Thymus (tissue), 11 donors: ENCODE measurements around the gene KCNJ4. TPM values are rescaled to one million over a fixed set of nuclear protein-coding genes. Genes with fewer than 3 reads are reported as not detected.
A peak's percentile ranks its signal among the peaks of the same experiment; 100 is the strongest.
"Not testable (repeated sequence)": the region's sequence is repeated elsewhere in the genome, so short reads cannot be mapped to it uniquely, and the experiment has no call there.

Experiments used
- DNase-seq, 9 donors: peaks; one replicate each; pipeline ENCODE4 v3.0.0-alpha.2; 2013; ENCODE audit warnings: low spot score in 9 of 9, low read depth in 6 of 9, missing footprints in 1 of 9
- H3K27ac ChIP-seq, 2 donors: one replicate each; pipeline ENCODE4 v1.5.1; 2013; ENCODE audit warnings: control low read depth in 1 of 2, low read depth in 1 of 2, low read length in 1 of 2, mild to moderate bottlenecking in 1 of 2, moderate library complexity in 1 of 2
- H3K27me3 ChIP-seq, 2 donors: one replicate each; pipeline ENCODE4 v1.5.1; 2013; ENCODE audit warnings: low read length in 1 of 2; ENCODE audit not compliant: control insufficient read depth in 2 of 2, insufficient read depth in 1 of 2
- H3K36me3 ChIP-seq, 2 donors: one replicate each; pipeline ENCODE4 v1.5.1; 2013; ENCODE audit warnings: low read length in 1 of 2, mild to moderate bottlenecking in 1 of 2, moderate library complexity in 1 of 2; ENCODE audit not compliant: control insufficient read depth in 2 of 2, insufficient read depth in 2 of 2
- H3K4me1 ChIP-seq, 2 donors: one replicate each; pipeline ENCODE4 v1.5.1; 2013; ENCODE audit warnings: low read length in 2 of 2; ENCODE audit not compliant: control insufficient read depth in 2 of 2, insufficient read depth in 2 of 2
- H3K4me3 ChIP-seq, 2 donors: one replicate each; pipeline ENCODE4 v1.5.1; 2013; ENCODE audit warnings: low read length in 2 of 2, control low read depth in 1 of 2, mild to moderate bottlenecking in 1 of 2
- H3K9me3 ChIP-seq, 2 donors: one replicate each; pipeline ENCODE4 v1.5.1; 2013; ENCODE audit warnings: low read length in 1 of 2, mild to moderate bottlenecking in 1 of 2; ENCODE audit not compliant: control insufficient read depth in 2 of 2, insufficient read depth in 1 of 2
- WGBS: extraction: QIAGEN DNeasy Blood & Tissue Kit; methylation state at CpG from one replicate; pipeline ENCODE4 v1.1.7; 2013; 5-methylcytosine and 5-hydroxymethylcytosine counted together
- polyA plus RNA-seq: library from polyadenylated mRNA; stranded (reverse); fragments of 200-250 nt; gene quantifications from one replicate; pipeline ENCODE4 v1.2.3, GENCODE V29; 2013
- total RNA-seq: library from RNA; stranded (reverse); fragments of 120-200 nt; gene quantifications from one replicate; pipeline ENCODE4 v1.2.4, GENCODE V29; 2013
- donor health status: healthy.

Gene KCNJ4
- total and polyA plus RNA-seq, 2 donors: 0.32 to 0.66 TPM

GRCh38 chr22:38402204-38402603, 52.8 kb downstream of the KCNJ4 start:
- Histone ChIP-seq H3K9me3 (no peaks in the 10 kb centered on the region), H3K27ac (no peak overlapping the region), H3K4me1 (peaks cover 0 to 6% of the 10 kb centered on the region in 2 donors), H3K27me3 (peaks cover 0 to 21% of the 10 kb centered on the region in 2 donors), H3K36me3 (no peaks in the 10 kb centered on the region), H3K4me3 (no peak overlapping the region)
- 98% methylated on average over 12 of the region's 12 CpGs for WGBS
- no peak for DNase-seq

- H3K36me3 ChIP-seq: no peaks in the 10 kb centered on the region
- no peak for DNase-seq
- H3K4me1 ChIP-seq: peaks cover 0 to 13% of the 10 kb centered on the region in 2 donors
- H3K9me3 ChIP-seq: no peaks in the 10 kb centered on the region
- H3K27me3 ChIP-seq: peaks cover 0 to 27% of the 10 kb centered on the region in 2 donors
- H3K4me3 ChIP-seq: no peak overlapping the region
- no peak overlapping the region for H3K27ac ChIP-seq
- 94% methylated on average over 9 of the region's 9 CpGs for WGBS
These were observed 53.5 kb downstream of the KCNJ4 start for GRCh38 chr22:38401336-38402084.

GRCh38 chr22:38400256-38400655, 54.7 kb downstream of the KCNJ4 start:
- not testable (repeated sequence) for DNase-seq, H3K9me3 ChIP-seq, H3K4me3 ChIP-seq, H3K36me3 ChIP-seq, H3K27ac ChIP-seq
- WGBS: 96% methylated on average over 1 of the region's 2 CpGs
- Histone ChIP-seq H3K4me1 (peaks cover 0 to 13% of the 10 kb centered on the region in 2 donors), H3K27me3 (peaks cover 0 to 27% of the 10 kb centered on the region in 2 donors)

GRCh38 chr22:38398609-38399461, 56.2 kb downstream of the KCNJ4 start:
- Histone ChIP-seq H3K27me3 (peaks cover 0 to 27% of the 10 kb centered on the region in 2 donors), H3K36me3 (no peaks in the 10 kb centered on the region), H3K4me1 (peaks cover 0 to 13% of the 10 kb centered on the region in 2 donors), H3K4me3 (peak overlapping the region; percentile 63 to 79), H3K27ac (peak overlapping the region; percentile 51 to 81), H3K9me3 (no peaks in the 10 kb centered on the region)
- under 1% methylated on average over 100 of the region's 102 CpGs for WGBS
- peak in 7 of 9 donors; percentile 37 to 86 (median 69) for DNase-seq

- Histone ChIP-seq H3K27ac (peak overlapping the region in 1 of 2 donors; percentile 31), H3K4me3 (peak overlapping the region; percentile 63 to 79), H3K27me3 (peaks cover 0 to 27% of the 10 kb centered on the region in 2 donors), H3K4me1 (peaks cover 0 to 13% of the 10 kb centered on the region in 2 donors)
- 1% methylated on average over 48 of the region's 48 CpGs for WGBS
- not testable (repeated sequence) for H3K36me3 ChIP-seq, H3K9me3 ChIP-seq
- DNase-seq: peak in 2 of 9 donors; percentile 26 to 56
These were observed 56.8 kb downstream of the KCNJ4 start for GRCh38 chr22:38398181-38398608.

- 3% methylated on average over 60 of the region's 60 CpGs for WGBS
- Histone ChIP-seq H3K9me3 (no peaks in the 10 kb centered on the region), H3K4me1 (peaks cover 0 to 13% of the 10 kb centered on the region in 2 donors), H3K27ac (peak overlapping the region; percentile 30 to 52), H3K4me3 (peak overlapping the region; percentile 63 to 79), H3K27me3 (peaks cover 0 to 25% of the 10 kb centered on the region in 2 donors), H3K36me3 (no peaks in the 10 kb centered on the region)
- peak in 1 of 9 donors; percentile 31 for DNase-seq
These were observed 57.6 kb downstream of the KCNJ4 start for GRCh38 chr22:38397189-38398085.

GRCh38 chr22:38396440-38397069, 58.4 kb downstream of the KCNJ4 start:
- H3K4me1 ChIP-seq: peaks cover 0 to 13% of the 10 kb centered on the region in 2 donors
- not testable (repeated sequence) for H3K36me3 ChIP-seq, H3K4me3 ChIP-seq, DNase-seq, H3K27ac ChIP-seq, H3K9me3 ChIP-seq
- peaks cover 0 to 21% of the 10 kb centered on the region in 2 donors for H3K27me3 ChIP-seq
- WGBS: 88% methylated on average over 12 of the region's 12 CpGs

- DNase-seq, H3K36me3 ChIP-seq, H3K4me3 ChIP-seq, H3K27ac ChIP-seq, H3K9me3 ChIP-seq: not testable (repeated sequence)
- Histone ChIP-seq H3K27me3 (peaks cover 0 to 17% of the 10 kb centered on the region in 2 donors), H3K4me1 (peaks cover 0 to 13% of the 10 kb centered on the region in 2 donors)
These were observed 59.1 kb downstream of the KCNJ4 start for GRCh38 chr22:38395944-38396343.
